ENCODE data around the gene STMN3.

The STMN3 gene

DNA sequence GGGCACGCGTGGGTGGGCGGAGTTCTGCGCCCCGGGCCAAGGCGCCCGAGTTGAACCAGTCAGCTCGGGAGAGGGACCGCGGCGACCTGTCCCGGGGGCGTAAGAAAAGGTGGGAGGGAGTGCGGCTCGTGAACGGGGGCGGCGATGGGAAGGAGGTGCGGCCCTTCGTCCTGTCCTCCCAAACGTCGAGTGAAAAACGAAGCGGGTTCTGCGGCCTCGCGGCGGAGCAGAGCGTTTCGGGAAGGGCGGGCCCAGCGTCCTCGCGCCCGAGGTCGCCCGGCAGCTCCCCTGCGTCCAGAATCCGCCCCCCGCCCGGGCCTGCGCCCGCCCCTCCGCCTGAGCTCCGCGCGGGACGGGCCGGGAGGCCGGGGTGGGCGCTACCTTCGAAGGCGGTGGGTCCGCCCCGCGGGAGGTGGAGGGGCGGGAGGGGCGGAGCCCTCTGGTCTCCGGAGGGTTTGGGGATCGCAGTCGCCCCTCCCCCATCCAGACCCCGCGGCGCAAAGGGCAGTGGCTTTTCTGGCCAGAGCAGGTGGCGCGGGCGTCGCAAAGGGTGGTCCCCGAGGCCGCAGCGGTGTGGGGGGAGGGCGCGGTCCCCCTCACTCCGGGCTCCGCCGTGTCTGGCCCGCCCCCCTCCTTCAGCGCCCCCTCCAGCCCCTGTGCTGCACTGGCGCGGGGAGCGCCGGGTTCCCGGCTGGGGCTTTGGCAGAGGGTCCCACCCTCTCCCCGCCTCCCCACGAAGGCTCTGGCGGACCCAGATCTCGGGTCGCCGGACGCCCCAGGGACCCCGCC lies 838 bp downstream of the STMN3 start:
- no peak for TF ChIP-seq TAF1 (IDR thresholded peaks at IDR 0.05; ENCODE audit: borderline replicate concordance, insufficient read depth, low read length)
- no peak for TF ChIP-seq SIN3A (IDR thresholded peaks at IDR 0.05; ENCODE audit: borderline replicate concordance, insufficient read depth, low read length)
- TF ChIP-seq POLR2AphosphoS5 (IDR thresholded peaks at IDR 0.05; ENCODE audit: low read depth, low read length): no peak
- TF ChIP-seq FOXP2 (optimal IDR thresholded peaks at IDR 0.05; ENCODE audit: borderline replicate concordance, extremely low read depth, extremely low read length, insufficient read depth): no peak
- TF ChIP-seq, protein P1, sequence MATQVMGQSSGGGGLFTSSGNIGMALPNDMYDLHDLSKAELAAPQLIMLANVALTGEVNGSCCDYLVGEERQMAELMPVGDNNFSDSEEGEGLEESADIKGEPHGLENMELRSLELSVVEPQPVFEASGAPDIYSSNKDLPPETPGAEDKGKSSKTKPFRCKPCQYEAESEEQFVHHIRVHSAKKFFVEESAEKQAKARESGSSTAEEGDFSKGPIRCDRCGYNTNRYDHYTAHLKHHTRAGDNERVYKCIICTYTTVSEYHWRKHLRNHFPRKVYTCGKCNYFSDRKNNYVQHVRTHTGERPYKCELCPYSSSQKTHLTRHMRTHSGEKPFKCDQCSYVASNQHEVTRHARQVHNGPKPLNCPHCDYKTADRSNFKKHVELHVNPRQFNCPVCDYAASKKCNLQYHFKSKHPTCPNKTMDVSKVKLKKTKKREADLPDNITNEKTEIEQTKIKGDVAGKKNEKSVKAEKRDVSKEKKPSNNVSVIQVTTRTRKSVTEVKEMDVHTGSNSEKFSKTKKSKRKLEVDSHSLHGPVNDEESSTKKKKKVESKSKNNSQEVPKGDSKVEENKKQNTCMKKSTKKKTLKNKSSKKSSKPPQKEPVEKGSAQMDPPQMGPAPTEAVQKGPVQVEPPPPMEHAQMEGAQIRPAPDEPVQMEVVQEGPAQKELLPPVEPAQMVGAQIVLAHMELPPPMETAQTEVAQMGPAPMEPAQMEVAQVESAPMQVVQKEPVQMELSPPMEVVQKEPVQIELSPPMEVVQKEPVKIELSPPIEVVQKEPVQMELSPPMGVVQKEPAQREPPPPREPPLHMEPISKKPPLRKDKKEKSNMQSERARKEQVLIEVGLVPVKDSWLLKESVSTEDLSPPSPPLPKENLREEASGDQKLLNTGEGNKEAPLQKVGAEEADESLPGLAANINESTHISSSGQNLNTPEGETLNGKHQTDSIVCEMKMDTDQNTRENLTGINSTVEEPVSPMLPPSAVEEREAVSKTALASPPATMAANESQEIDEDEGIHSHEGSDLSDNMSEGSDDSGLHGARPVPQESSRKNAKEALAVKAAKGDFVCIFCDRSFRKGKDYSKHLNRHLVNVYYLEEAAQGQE (IDR thresholded peaks at IDR 0.05; ENCODE audit: insufficient read depth in 1 of 2, low read depth in 2 of 2, low read length in 2 of 2): no peak

DNA sequence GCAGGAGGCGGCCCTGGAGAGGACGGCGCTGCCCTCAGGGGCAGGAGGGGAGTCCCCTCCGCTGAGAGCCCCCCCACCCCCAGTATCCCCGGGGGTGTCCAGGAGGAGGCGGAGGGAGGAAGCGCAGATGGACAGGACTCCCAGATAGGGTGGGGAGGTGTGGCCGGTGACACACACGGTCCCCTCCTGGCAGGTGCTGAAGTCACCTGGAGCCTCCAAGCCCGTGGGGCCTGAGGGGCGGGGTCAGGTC lies 1.4 kb downstream of the STMN3 start:
- no peak for TF ChIP-seq TAF1 (IDR thresholded peaks at IDR 0.05; ENCODE audit: borderline replicate concordance, insufficient read depth, low read length)
- TF ChIP-seq, protein P1 (IDR thresholded peaks at IDR 0.05; ENCODE audit: insufficient read depth in 1 of 2, low read depth in 2 of 2, low read length in 2 of 2): no peak
- TF ChIP-seq SIN3A (IDR thresholded peaks at IDR 0.05; ENCODE audit: borderline replicate concordance, insufficient read depth, low read length): no peak
- no peak for TF ChIP-seq POLR2AphosphoS5 (IDR thresholded peaks at IDR 0.05; ENCODE audit: low read depth, low read length)
- no peak for TF ChIP-seq FOXP2 (optimal IDR thresholded peaks at IDR 0.05; ENCODE audit: borderline replicate concordance, extremely low read depth, extremely low read length, insufficient read depth)

DNA sequence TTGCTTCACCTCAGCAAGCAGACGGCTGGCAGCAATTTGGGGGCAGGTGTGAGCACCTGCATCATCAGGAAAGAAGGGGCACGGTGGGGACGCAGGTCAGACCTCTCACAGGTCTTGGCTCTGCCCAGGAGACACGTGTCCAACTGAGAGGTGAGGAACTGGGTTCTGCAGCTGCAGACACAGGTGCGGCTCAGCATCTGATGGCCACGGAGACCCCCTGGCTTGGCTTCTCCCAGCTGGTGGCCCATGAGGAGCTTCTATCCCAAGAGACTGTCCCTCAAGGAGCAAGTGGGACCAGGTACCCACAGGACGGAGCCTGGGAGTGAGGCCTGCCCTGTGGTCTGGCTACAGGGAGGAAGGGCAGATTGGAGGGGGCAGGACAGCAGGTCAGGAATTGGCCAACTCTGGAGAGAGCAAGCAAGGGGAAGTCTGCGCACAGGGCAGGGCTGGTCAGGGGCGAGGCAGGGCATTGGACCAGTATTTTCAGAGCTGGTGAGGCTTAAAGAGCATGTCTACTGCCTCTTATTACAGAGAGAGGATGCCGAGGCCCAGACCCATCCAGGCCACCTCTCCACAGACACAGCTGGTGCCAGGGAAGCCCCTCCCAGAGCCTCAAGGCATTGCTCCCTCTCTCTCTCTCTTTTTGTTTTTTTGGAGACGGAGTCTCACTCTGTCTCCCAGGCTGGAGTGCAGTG lies 4.2 kb downstream of the STMN3 start:
- TF ChIP-seq FOXP2 (optimal IDR thresholded peaks at IDR 0.05; ENCODE audit: borderline replicate concordance, extremely low read depth, extremely low read length, insufficient read depth): no peak
- TF ChIP-seq SIN3A (IDR thresholded peaks at IDR 0.05; ENCODE audit: borderline replicate concordance, insufficient read depth, low read length): no peak
- no peak for TF ChIP-seq TAF1 (IDR thresholded peaks at IDR 0.05; ENCODE audit: borderline replicate concordance, insufficient read depth, low read length)
- TF ChIP-seq POLR2AphosphoS5 (IDR thresholded peaks at IDR 0.05; ENCODE audit: low read depth, low read length): no peak
- TF ChIP-seq, protein P1 (IDR thresholded peaks at IDR 0.05; ENCODE audit: insufficient read depth in 1 of 2, low read depth in 2 of 2, low read length in 2 of 2): no peak

DNA sequence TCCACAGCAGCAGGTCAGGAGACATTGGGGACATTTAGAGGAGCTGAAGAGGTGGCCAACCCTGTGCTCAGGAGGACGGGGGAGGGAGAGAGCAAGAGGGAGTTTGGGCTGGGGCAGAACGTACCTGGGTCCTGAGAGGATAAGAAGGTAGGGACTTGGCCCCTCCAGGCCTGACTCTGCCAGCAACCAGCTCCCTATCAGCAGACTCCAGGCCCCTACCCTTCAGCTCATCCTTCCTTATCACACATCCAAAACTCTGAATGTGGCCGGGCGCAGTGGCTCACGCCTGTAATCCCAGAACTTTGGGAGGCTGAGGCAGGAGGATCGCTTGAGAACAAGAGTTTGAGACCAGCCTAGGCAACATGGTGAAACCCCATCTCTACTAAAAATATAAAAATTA lies 5.0 kb downstream of the STMN3 start:
- TF ChIP-seq TAF1 (IDR thresholded peaks at IDR 0.05; ENCODE audit: borderline replicate concordance, insufficient read depth, low read length) (no peak), SIN3A (IDR thresholded peaks at IDR 0.05; ENCODE audit: borderline replicate concordance, insufficient read depth, low read length) (no peak), FOXP2 (optimal IDR thresholded peaks at IDR 0.05; ENCODE audit: borderline replicate concordance, extremely low read depth, extremely low read length, insufficient read depth) (no peak), POLR2AphosphoS5 (IDR thresholded peaks at IDR 0.05; ENCODE audit: low read depth, low read length) (no peak)
- TF ChIP-seq, protein P1 (IDR thresholded peaks at IDR 0.05; ENCODE audit: insufficient read depth in 1 of 2, low read depth in 2 of 2, low read length in 2 of 2): no peak

Measured in PFSK-1 (cell line).